Right renal cortex interstitium (tissue), 3 donors: ENCODE results near the gene RASSF7. TPM values are rescaled to one million over a fixed set of nuclear protein-coding genes. Genes with fewer than 3 reads are reported as not detected.

ENCODE experiments used
- DNase-seq, 3 donors: peaks; one replicate each; pipeline ENCODE4 v3.0.0-alpha.2; 2013; ENCODE audit warnings: low read depth in 3 of 3, low spot score in 2 of 3
- polyA plus RNA-seq, 3 donors: library from polyadenylated mRNA; unstranded; fragments of 120-200 nt; gene quantifications; one replicate each; pipeline ENCODE4 v1.2.1, GENCODE V29; 2013; ENCODE audit not compliant: insufficient read length in 3 of 3

RASSF7 gene
- polyA plus RNA-seq, 3 donors = 33.3 to 42.0 (median 37.5) TPM

- DNase-seq = no peak
Measured at GRCh38 chr11:578276-579035, 17.7 kb downstream of the RASSF7 start.

- DNase-seq = no peak
Measured at GRCh38 chr11:579830-580601, 19.2 kb downstream of the RASSF7 start.

GRCh38 chr11:581342-581741 is 20.6 kb downstream of the RASSF7 start:
- DNase-seq = no peak

- no peak for DNase-seq
Measured at GRCh38 chr11:581752-582151, 21.0 kb downstream of the RASSF7 start.

GRCh38 chr11:584287-584686 is 23.5 kb downstream of the RASSF7 start:
- DNase-seq = no peak

GRCh38 chr11:586376-587316 is 25.9 kb downstream of the RASSF7 start:
- no peak for DNase-seq

- no peak for DNase-seq
Measured at GRCh38 chr11:587546-587945, 26.8 kb downstream of the RASSF7 start.

GRCh38 chr11:587978-588380 is 27.2 kb downstream of the RASSF7 start:
- DNase-seq = no peak

GRCh38 chr11:589798-590197 is 29.0 kb downstream of the RASSF7 start:
- no peak for DNase-seq

- no peak for DNase-seq
Measured at GRCh38 chr11:590997-591396, 30.2 kb downstream of the RASSF7 start.

GRCh38 chr11:592501-592900 is 31.7 kb downstream of the RASSF7 start:
- no peak for DNase-seq

GRCh38 chr11:592918-593317 is 32.1 kb downstream of the RASSF7 start:
- DNase-seq = no peak

GRCh38 chr11:593347-593746 is 32.6 kb downstream of the RASSF7 start:
- DNase-seq = no peak

- no peak for DNase-seq
Measured at GRCh38 chr11:595400-595799, 34.6 kb downstream of the RASSF7 start.

GRCh38 chr11:596374-596773 is 35.6 kb downstream of the RASSF7 start:
- DNase-seq = no peak

GRCh38 chr11:597166-597725 is 36.5 kb downstream of the RASSF7 start:
- DNase-seq = no peak

- no peak for DNase-seq
Measured at GRCh38 chr11:598005-598680, 37.4 kb downstream of the RASSF7 start.

- DNase-seq = no peak
Measured at GRCh38 chr11:601573-602245, 40.9 kb downstream of the RASSF7 start.

- no peak for DNase-seq
Measured at GRCh38 chr11:603154-603553, 42.4 kb downstream of the RASSF7 start.
